ENCODE measurements around the gene KCNQ4. TPM values are rescaled to one million over a fixed set of nuclear protein-coding genes. Genes with fewer than 3 reads are reported as not detected.
A peak's percentile ranks its signal among the peaks of the same experiment; 100 is the strongest.

KCNQ4 gene
- total and polyA plus RNA-seq, 12 donors = 1.0 to 3.4 (median 2.1) TPM

GRCh38 chr1:40756523-40756922, 27.1 kb upstream of the KCNQ4 start:
- TF ChIP-seq CTCF (IDR thresholded peaks at IDR 0.05) = no peak
- H3K27me3 ChIP-seq = no peaks in the 10 kb centered on the region
- H3K4me3 ChIP-seq = no peak overlapping the region
- peaks cover 0 to 100% (median 77%) of the 10 kb centered on the region in 9 donors for H3K36me3 ChIP-seq
- 77 to 84% methylated on average over 3 of the region's 3 CpGs for WGBS, 2 donors
- peaks cover 2 to 37% (median 18%) of the 10 kb centered on the region in 9 donors for H3K4me1 ChIP-seq
- H3K27ac ChIP-seq = no peak overlapping the region
- DNase-seq (no peak), ATAC-seq (no peak)
- intact Hi-C loops (cut with DNase I) = loop anchor here in 1 of 10 donors (5.0 kb wide), 1 partner anchor 44 kb away; no protein-coding TSS in a partner anchor
- H3K9me3 ChIP-seq = no peaks in the 10 kb centered on the region

- Histone ChIP-seq H3K4me3 (no peak overlapping the region), H3K27ac (peak overlapping the region in 3 of 10 donors; percentile 8 to 17 (median 12)), H3K4me1 (peaks cover 2 to 41% (median 18%) of the 10 kb centered on the region in 9 donors), H3K9me3 (no peaks in the 10 kb centered on the region), H3K36me3 (peaks cover 0 to 100% (median 77%) of the 10 kb centered on the region in 9 donors), H3K27me3 (no peaks in the 10 kb centered on the region)
- ATAC-seq = no peak
- no peak for DNase-seq
- no peak for TF ChIP-seq CTCF (IDR thresholded peaks at IDR 0.05)
- 70 to 75% methylated on average over 8 of the region's 8 CpGs for WGBS, 2 donors
- intact Hi-C loops (cut with DNase I) = loop anchor here in 1 of 10 donors (5.0 kb wide), 1 partner anchor 45 kb away; no protein-coding TSS in a partner anchor
Observed at GRCh38 chr1:40757084-40757483, 26.5 kb upstream of the KCNQ4 start.

- intact Hi-C loops (cut with DNase I) = loop anchor here in 1 of 10 donors (5.0 kb wide), 1 partner anchor 46 kb away; no protein-coding TSS in a partner anchor
- Histone ChIP-seq H3K27me3 (no peaks in the 10 kb centered on the region), H3K36me3 (peaks cover 0 to 100% (median 71%) of the 10 kb centered on the region in 9 donors), H3K4me1 (peaks cover 2 to 48% (median 18%) of the 10 kb centered on the region in 9 donors), H3K9me3 (no peaks in the 10 kb centered on the region), H3K4me3 (no peak overlapping the region), H3K27ac (no peak overlapping the region)
- no peak for ATAC-seq
- WGBS, 2 donors = 87 to 92% methylated on average over 7 of the region's 7 CpGs
- TF ChIP-seq CTCF (IDR thresholded peaks at IDR 0.05) = no peak
- no peak for DNase-seq
Observed at GRCh38 chr1:40758004-40758403, 25.6 kb upstream of the KCNQ4 start.

- WGBS, 2 donors = 84 to 91% methylated on average over 6 of the region's 6 CpGs
- Histone ChIP-seq H3K4me3 (no peak overlapping the region), H3K27me3 (no peaks in the 10 kb centered on the region), H3K9me3 (no peaks in the 10 kb centered on the region), H3K4me1 (peaks cover 2 to 53% (median 21%) of the 10 kb centered on the region in 9 donors), H3K27ac (peak overlapping the region in 1 of 10 donors; percentile 15), H3K36me3 (peaks cover 0 to 100% (median 69%) of the 10 kb centered on the region in 9 donors)
- no peak for DNase-seq
- TF ChIP-seq CTCF (IDR thresholded peaks at IDR 0.05) = no peak
- intact Hi-C loops (cut with DNase I) = loop anchor here in 1 of 10 donors (5.0 kb wide), 1 partner anchor 46 kb away; no protein-coding TSS in a partner anchor
- ATAC-seq = no peak
Observed at GRCh38 chr1:40758578-40759343, 24.8 kb upstream of the KCNQ4 start.
